Smooth muscle cell (in vitro differentiated cells): ENCODE measurements around the gene SERPINA7. TPM values are rescaled to one million over a fixed set of nuclear protein-coding genes. Genes with fewer than 3 reads are reported as not detected.

ENCODE experiments used
- DNase-seq: peaks from one replicate; lab custom pipeline; 2025; ENCODE audit not compliant: unreplicated experiment; lab: John Stamatoyannopoulos, UW
- H2AFZ ChIP-seq: fragments of 200-600 bp; sonication (generic); 2 replicates; pipeline ENCODE4 v1.6.0; 2016; ENCODE audit warnings: antibody characterized with exemption, low read depth, mild to moderate bottlenecking
- H3F3A ChIP-seq: fragments of 200-600 bp; sonication (generic); 2 replicates; pipeline ENCODE4 v1.6.0; 2017; ENCODE audit warnings: antibody characterized with exemption, low read depth
- H3K27ac ChIP-seq: fragments of 200-600 bp; sonication (generic); 2 replicates; pipeline ENCODE4 v1.5.1; 2016; ENCODE audit warnings: low read depth, mild to moderate bottlenecking
- H3K27me3 ChIP-seq: fragments of 200-600 bp; sonication (generic); 2 replicates; pipeline ENCODE4 v1.6.1; 2016; ENCODE audit warnings: low read depth, mild to moderate bottlenecking
- H3K36me3 ChIP-seq: fragments of 200-600 bp; sonication (generic); 2 replicates; pipeline ENCODE4 v1.5.1; 2016; ENCODE audit warnings: low read depth
- H3K4me1 ChIP-seq: fragments of 200-600 bp; sonication (generic); 2 replicates; pipeline ENCODE4 v1.5.1; 2016; ENCODE audit warnings: low read depth
- H3K4me2 ChIP-seq: fragments of 200-600 bp; sonication (generic); 2 replicates; pipeline ENCODE4 v1.6.0; 2016; ENCODE audit warnings: mild to moderate bottlenecking
- H3K4me3 ChIP-seq: fragments of 200-600 bp; sonication (generic); 2 replicates; pipeline ENCODE4 v1.5.1; 2016; ENCODE audit warnings: mild to moderate bottlenecking
- H3K79me2 ChIP-seq: fragments of 200-600 bp; sonication (generic); 2 replicates; pipeline ENCODE4 v1.6.0; 2016; ENCODE audit warnings: low read depth, mild to moderate bottlenecking
- H3K9ac ChIP-seq: fragments of 200-600 bp; sonication (generic); 2 replicates; pipeline ENCODE4 v1.6.0; 2016; ENCODE audit warnings: low read depth
- H3K9me3 ChIP-seq: fragments of 200-600 bp; sonication (generic); replicated peaks from 2 replicates; pipeline ENCODE4 v1.5.1; 2016; ENCODE audit warnings: low read depth
- H4K20me1 ChIP-seq: fragments of 200-600 bp; sonication (generic); 2 replicates; pipeline ENCODE4 v1.6.0; 2016; ENCODE audit warnings: low read depth
- CTCF ChIP-seq: fragments of 200-600 bp; sonication (generic); IDR thresholded peaks from 2 replicates; pipeline ENCODE4 v1.5.1; 2017; ENCODE audit warnings: borderline replicate concordance, mild to moderate bottlenecking, antibody characterized with exemption; ENCODE audit not compliant: insufficient read depth, poor library complexity, severe bottlenecking
- WGBS: methylation state at CpG from one replicate; pipeline ENCODE4 v1.1.7; 2016; ENCODE audit warnings: low lambda C conversion rate; 5-methylcytosine and 5-hydroxymethylcytosine counted together
- polyA plus RNA-seq: library from polyadenylated mRNA; unstranded; fragments of >200 nt; fragmentation: Nextera tagmentation; extraction: Ambion mirVana; gene quantifications from 2 replicates; pipeline ENCODE4 v1.2.1, GENCODE V29; 2016
- total RNA-seq: library from RNA; depleted of rRNA; stranded (reverse); fragments of >200 nt; gene quantifications from 2 replicates; pipeline ENCODE4 v1.2.3, GENCODE V29; 2014

The SERPINA7 gene
- total and polyA plus RNA-seq, 2 experiments from 2014 or later: not detected

- Histone ChIP-seq H3K36me3 (no peaks in the 10 kb centered on the region), H3K4me2 (no peak overlapping the region), H3K9ac (no peak overlapping the region), H3K4me1 (no peaks in the 10 kb centered on the region), H2AFZ (no peak overlapping the region), H3K27ac (no peak overlapping the region), H3K4me3 (no peak overlapping the region), H3K79me2 (no peaks in the 10 kb centered on the region), H3F3A (no peaks in the 10 kb centered on the region), H4K20me1 (no peaks in the 10 kb centered on the region), H3K9me3 (no peaks in the 10 kb centered on the region), H3K27me3 (no peaks in the 10 kb centered on the region)
- 86% methylated on average over 4 of the region's 4 CpGs for WGBS
- DNase-seq: no peak
- TF ChIP-seq CTCF: no peak
Measured at GRCh38 chrX:106040861-106041260, 2.3 kb upstream of the SERPINA7 start.

- WGBS: 55% methylated on average over 2 of the region's 2 CpGs
- no peak overlapping the region for H3K9ac ChIP-seq
Measured at GRCh38 chrX:106039920-106040319, 1.4 kb upstream of the SERPINA7 start.

GRCh38 chrX:106037835-106038473 is 573 bp downstream of the SERPINA7 start:
- no peaks in the 10 kb centered on the region for H3F3A ChIP-seq
- H3K4me1 ChIP-seq: no peaks in the 10 kb centered on the region
- no peaks in the 10 kb centered on the region for H4K20me1 ChIP-seq
- 88% methylated on average over 1 of the region's 1 CpG for WGBS
- no peak overlapping the region for H2AFZ ChIP-seq
- H3K9ac ChIP-seq: no peak overlapping the region
- H3K27ac ChIP-seq: no peak overlapping the region
- TF ChIP-seq CTCF: no peak
- H3K36me3 ChIP-seq: no peaks in the 10 kb centered on the region
- no peak for DNase-seq
- no peak overlapping the region for H3K4me3 ChIP-seq
- no peaks in the 10 kb centered on the region for H3K79me2 ChIP-seq
- no peak overlapping the region for H3K4me2 ChIP-seq
- H3K27me3 ChIP-seq: no peaks in the 10 kb centered on the region
- H3K9me3 ChIP-seq: no peaks in the 10 kb centered on the region

More at GRCh38 chrX:106039920-106040319, 1.4 kb upstream of the SERPINA7 start:
- Histone ChIP-seq H3K4me3 (no peak overlapping the region), H3K9me3 (no peaks in the 10 kb centered on the region), H3K4me2 (no peak overlapping the region), H2AFZ (no peak overlapping the region), H3K79me2 (no peaks in the 10 kb centered on the region), H3K27ac (no peak overlapping the region), H3K4me1 (no peaks in the 10 kb centered on the region), H3K27me3 (no peaks in the 10 kb centered on the region), H3F3A (no peaks in the 10 kb centered on the region), H3K36me3 (no peaks in the 10 kb centered on the region), H4K20me1 (no peaks in the 10 kb centered on the region)
- no peak for DNase-seq
- peak; percentile 23 for TF ChIP-seq CTCF

- DNase-seq: no peak
- Histone ChIP-seq H4K20me1 (no peaks in the 10 kb centered on the region), H3K4me1 (no peaks in the 10 kb centered on the region), H3K36me3 (no peaks in the 10 kb centered on the region), H2AFZ (no peak overlapping the region), H3K9ac (no peak overlapping the region), H3F3A (no peaks in the 10 kb centered on the region), H3K27me3 (no peaks in the 10 kb centered on the region), H3K4me3 (no peak overlapping the region), H3K9me3 (no peaks in the 10 kb centered on the region), H3K27ac (no peak overlapping the region), H3K4me2 (no peak overlapping the region), H3K79me2 (no peaks in the 10 kb centered on the region)
- TF ChIP-seq CTCF: no peak
- 86% methylated on average over 1 of the region's 1 CpG for WGBS
Measured at GRCh38 chrX:106036716-106037115, 1.8 kb downstream of the SERPINA7 start.
